HepG2 (cell line): Measurements from ENCODE around the gene ZNF222. TPM values are rescaled to one million over a fixed set of nuclear protein-coding genes. Genes with fewer than 3 reads are reported as not detected.
A peak's percentile ranks its signal among the peaks of the same experiment; 100 is the strongest.

Source experiments
- CREB1 ChIP-seq, 2 experiments: fragments of 450-650 bp in 1 of 2; IDR thresholded peaks; 2 replicates each; pipeline ENCODE4 v1.6.1; 2016 to 2017; ENCODE audit warnings: control low read depth in 1 of 2, mild to moderate bottlenecking in 1 of 2, missing compliant biosample characterization in 1 of 2, missing genetic modification characterization in 1 of 2
- JUN ChIP-seq: sonication (generic); formaldehyde crosslinking; IDR thresholded peaks from 2 replicates; pipeline ENCODE4 v1.4.0; 2020; ENCODE audit warnings: mild to moderate bottlenecking, missing genetic modification reagents
- KAT7 ChIP-seq: IDR thresholded peaks from 2 replicates; pipeline ENCODE4 v1.6.1; 2018; ENCODE audit warnings: borderline replicate concordance, missing compliant biosample characterization
- MAFG ChIP-seq: sonication (generic); formaldehyde crosslinking; IDR thresholded peaks from 2 replicates; pipeline ENCODE4 v1.5.1; 2020; ENCODE audit warnings: mild to moderate bottlenecking, missing genetic modification reagents
- MYPOP ChIP-seq: sonication (generic); formaldehyde crosslinking; IDR thresholded peaks from 2 replicates; pipeline ENCODE4 v1.8.1; 2023; ENCODE audit warnings: mild to moderate bottlenecking, moderate library complexity, missing genetic modification reagents
- NFYB ChIP-seq: sonication (generic); formaldehyde crosslinking; IDR thresholded peaks from 2 replicates; pipeline ENCODE4 v1.4.0; 2020; ENCODE audit warnings: missing genetic modification reagents
- PHF8 ChIP-seq: sonication (generic); formaldehyde crosslinking; IDR thresholded peaks from 2 replicates; pipeline ENCODE4 v1.5.0; 2020; ENCODE audit warnings: missing genetic modification reagents
- RORA ChIP-seq: sonication (generic); formaldehyde crosslinking; IDR thresholded peaks from 2 replicates; pipeline ENCODE4 v1.5.0; 2020; ENCODE audit warnings: mild to moderate bottlenecking, missing genetic modification reagents, moderate library complexity
- TEAD3 ChIP-seq: optimal IDR thresholded peaks from 2 replicates; pipeline ENCODE3; 2016; ENCODE audit warnings: borderline replicate concordance
- TFAP4 ChIP-seq: sonication (generic); IDR thresholded peaks from 2 replicates; pipeline ENCODE4 v1.6.1; 2016; ENCODE audit warnings: low read depth, borderline replicate concordance
- ZNF253 ChIP-seq: sonication (generic); formaldehyde crosslinking; IDR thresholded peaks from 2 replicates; pipeline ENCODE4 v1.8.0; 2022; ENCODE audit warnings: mild to moderate bottlenecking, missing genetic modification reagents, borderline replicate concordance
- ZNF329 ChIP-seq: sonication (generic); formaldehyde crosslinking; IDR thresholded peaks from 2 replicates; pipeline ENCODE4 v1.9.0; 2021; ENCODE audit warnings: low read depth, mild to moderate bottlenecking, missing genetic modification reagents
- ZNF34 ChIP-seq: sonication (generic); formaldehyde crosslinking; IDR thresholded peaks from 2 replicates; pipeline ENCODE4 v1.4.0; 2020; ENCODE audit warnings: mild to moderate bottlenecking, missing genetic modification reagents, borderline replicate concordance
- ZNF550 ChIP-seq: sonication (generic); formaldehyde crosslinking; IDR thresholded peaks from 2 replicates; pipeline ENCODE4 v1.4.0; 2020; ENCODE audit warnings: mild to moderate bottlenecking, missing genetic modification reagents, borderline replicate concordance
- ZNF660 ChIP-seq: sonication (generic); formaldehyde crosslinking; IDR thresholded peaks from 2 replicates; pipeline ENCODE4 v1.5.1; 2020; ENCODE audit warnings: mild to moderate bottlenecking, low read depth, missing genetic modification reagents, borderline replicate concordance
- polyA plus RNA-seq, 8 experiments: library from polyadenylated mRNA; depleted of rRNA in 3 of 8; stranded (reverse) in 7 of 8; unstranded in 1 of 8; fragments of >200 nt; fragmentation: Illumina TruSeq in 4 of 8; extraction: Trizol in 4 of 8; gene quantifications; 2 replicates each; pipeline versions ENCODE4 v1.2.1 to v1.2.3, GENCODE V29; 2011 to 2016; ENCODE audit warnings: low read depth in 4 of 8, missing spikeins in 1 of 8, mixed read lengths in 1 of 8; ENCODE audit not compliant: insufficient read depth in 1 of 8
- total RNA-seq, 5 experiments: library from RNA; depleted of rRNA; stranded (reverse); fragments of >200 nt; fragmentation: Illumina TruSeq; extraction: Trizol; gene quantifications; 2 replicates each; pipeline ENCODE4 v1.2.3, GENCODE V29; 2016; ENCODE audit warnings: low read depth in 1 of 5
- TF ChIP-seq, protein P1 (sequence below): sonication (generic); formaldehyde crosslinking; IDR thresholded peaks from 2 replicates; pipeline ENCODE4 v1.4.0; 2020; ENCODE audit warnings: missing genetic modification reagents
- TF ChIP-seq, protein P2 (sequence below): IDR thresholded peaks from 2 replicates; pipeline ENCODE4 v1.6.1; 2016; ENCODE audit warnings: low read depth
- TF ChIP-seq, protein P3 (sequence below): sonication (generic); formaldehyde crosslinking; conservative IDR thresholded peaks from 2 replicates; pipeline ENCODE4 v1.8.0; 2022; ENCODE audit warnings: mild to moderate bottlenecking, moderate library complexity, missing genetic modification reagents
- TF ChIP-seq, protein P4 (sequence below): sonication (generic); formaldehyde crosslinking; IDR thresholded peaks from 2 replicates; pipeline ENCODE4 v1.5.0; 2020; ENCODE audit warnings: missing genetic modification reagents

ZNF222 gene
- total and polyA plus RNA-seq, 2 of the 13 experiments (the other 11 are each of a cell fraction or from before 2014, with no cell fraction given) = 2.2 to 6.2 TPM

- TF ChIP-seq, protein P1, sequence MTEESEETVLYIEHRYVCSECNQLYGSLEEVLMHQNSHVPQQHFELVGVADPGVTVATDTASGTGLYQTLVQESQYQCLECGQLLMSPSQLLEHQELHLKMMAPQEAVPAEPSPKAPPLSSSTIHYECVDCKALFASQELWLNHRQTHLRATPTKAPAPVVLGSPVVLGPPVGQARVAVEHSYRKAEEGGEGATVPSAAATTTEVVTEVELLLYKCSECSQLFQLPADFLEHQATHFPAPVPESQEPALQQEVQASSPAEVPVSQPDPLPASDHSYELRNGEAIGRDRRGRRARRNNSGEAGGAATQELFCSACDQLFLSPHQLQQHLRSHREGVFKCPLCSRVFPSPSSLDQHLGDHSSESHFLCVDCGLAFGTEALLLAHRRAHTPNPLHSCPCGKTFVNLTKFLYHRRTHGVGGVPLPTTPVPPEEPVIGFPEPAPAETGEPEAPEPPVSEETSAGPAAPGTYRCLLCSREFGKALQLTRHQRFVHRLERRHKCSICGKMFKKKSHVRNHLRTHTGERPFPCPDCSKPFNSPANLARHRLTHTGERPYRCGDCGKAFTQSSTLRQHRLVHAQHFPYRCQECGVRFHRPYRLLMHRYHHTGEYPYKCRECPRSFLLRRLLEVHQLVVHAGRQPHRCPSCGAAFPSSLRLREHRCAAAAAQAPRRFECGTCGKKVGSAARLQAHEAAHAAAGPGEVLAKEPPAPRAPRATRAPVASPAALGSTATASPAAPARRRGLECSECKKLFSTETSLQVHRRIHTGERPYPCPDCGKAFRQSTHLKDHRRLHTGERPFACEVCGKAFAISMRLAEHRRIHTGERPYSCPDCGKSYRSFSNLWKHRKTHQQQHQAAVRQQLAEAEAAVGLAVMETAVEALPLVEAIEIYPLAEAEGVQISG (CRISPR knock-in tag) = peak; percentile 83
- TF ChIP-seq, protein P2, sequence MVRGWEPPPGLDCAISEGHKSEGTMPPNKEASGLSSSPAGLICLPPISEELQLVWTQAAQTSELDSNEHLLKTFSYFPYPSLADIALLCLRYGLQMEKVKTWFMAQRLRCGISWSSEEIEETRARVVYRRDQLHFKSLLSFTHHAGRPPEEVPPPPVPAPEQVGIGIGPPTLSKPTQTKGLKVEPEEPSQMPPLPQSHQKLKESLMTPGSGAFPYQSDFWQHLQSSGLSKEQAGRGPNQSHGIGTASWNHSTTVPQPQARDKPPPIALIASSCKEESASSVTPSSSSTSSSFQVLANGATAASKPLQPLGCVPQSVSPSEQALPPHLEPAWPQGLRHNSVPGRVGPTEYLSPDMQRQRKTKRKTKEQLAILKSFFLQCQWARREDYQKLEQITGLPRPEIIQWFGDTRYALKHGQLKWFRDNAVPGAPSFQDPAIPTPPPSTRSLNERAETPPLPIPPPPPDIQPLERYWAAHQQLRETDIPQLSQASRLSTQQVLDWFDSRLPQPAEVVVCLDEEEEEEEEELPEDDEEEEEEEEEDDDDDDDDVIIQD = peak; percentile 32; the same call in 1 of the 2 replicates
- TF ChIP-seq MYPOP (CRISPR knock-in tag) (0 out of 2 replicates have a peak, but pooled peaks have one; percentile 21), PHF8 (CRISPR knock-in tag) (peak; percentile 73), CREB1 (IDR thresholded peaks at IDR 0.05) (peak; percentile 78), CREB1 (CRISPR knock-in tag; IDR thresholded peaks at IDR 0.05) (peak; percentile 95), ZNF329 (CRISPR knock-in tag) (no peak), RORA (CRISPR knock-in tag) (no peak), JUN (CRISPR knock-in tag) (no peak), ZNF660 (CRISPR knock-in tag) (no peak), TEAD3 (CRISPR knock-in tag) (peak; percentile 50), MAFG (CRISPR knock-in tag) (no peak), ZNF34 (CRISPR knock-in tag) (peak; percentile 27; the same call in 1 of the 2 replicates), TFAP4 (peak; percentile 21; the same call in 1 of the 2 replicates), NFYB (CRISPR knock-in tag) (no peak), ZNF550 (CRISPR knock-in tag) (no peak), KAT7 (0 out of 2 replicates have a peak, but pooled peaks have one; percentile 49), ZNF253 (CRISPR knock-in tag) (no peak)
- TF ChIP-seq, protein P3, sequence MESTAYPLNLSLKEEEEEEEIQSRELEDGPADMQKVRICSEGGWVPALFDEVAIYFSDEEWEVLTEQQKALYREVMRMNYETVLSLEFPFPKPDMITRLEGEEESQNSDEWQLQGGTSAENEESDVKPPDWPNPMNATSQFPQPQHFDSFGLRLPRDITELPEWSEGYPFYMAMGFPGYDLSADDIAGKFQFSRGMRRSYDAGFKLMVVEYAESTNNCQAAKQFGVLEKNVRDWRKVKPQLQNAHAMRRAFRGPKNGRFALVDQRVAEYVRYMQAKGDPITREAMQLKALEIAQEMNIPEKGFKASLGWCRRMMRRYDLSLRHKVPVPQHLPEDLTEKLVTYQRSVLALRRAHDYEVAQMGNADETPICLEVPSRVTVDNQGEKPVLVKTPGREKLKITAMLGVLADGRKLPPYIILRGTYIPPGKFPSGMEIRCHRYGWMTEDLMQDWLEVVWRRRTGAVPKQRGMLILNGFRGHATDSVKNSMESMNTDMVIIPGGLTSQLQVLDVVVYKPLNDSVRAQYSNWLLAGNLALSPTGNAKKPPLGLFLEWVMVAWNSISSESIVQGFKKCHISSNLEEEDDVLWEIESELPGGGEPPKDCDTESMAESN (CRISPR knock-in tag) = peak; percentile 51; the same call in 1 of the 2 replicates
- TF ChIP-seq, protein P4, sequence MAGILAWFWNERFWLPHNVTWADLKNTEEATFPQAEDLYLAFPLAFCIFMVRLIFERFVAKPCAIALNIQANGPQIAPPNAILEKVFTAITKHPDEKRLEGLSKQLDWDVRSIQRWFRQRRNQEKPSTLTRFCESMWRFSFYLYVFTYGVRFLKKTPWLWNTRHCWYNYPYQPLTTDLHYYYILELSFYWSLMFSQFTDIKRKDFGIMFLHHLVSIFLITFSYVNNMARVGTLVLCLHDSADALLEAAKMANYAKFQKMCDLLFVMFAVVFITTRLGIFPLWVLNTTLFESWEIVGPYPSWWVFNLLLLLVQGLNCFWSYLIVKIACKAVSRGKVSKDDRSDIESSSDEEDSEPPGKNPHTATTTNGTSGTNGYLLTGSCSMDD = no peak
Measured at GRCh38 chr19:44025217-44025936, at the start of gene ZNF222 (continued).
